Activated naive CD4-positive, alpha-beta T cell treated with anti-CD3 and anti-CD28 coated beads, Interleukin-2, amount 50 U/mL, for 24 hours (primary cell): ENCODE results near the gene LHPP.
"Not testable (repeated sequence)": the region's sequence is repeated elsewhere in the genome, so short reads cannot be mapped to it uniquely, and the experiment has no call there.

ENCODE experiments used
- H3K27ac Mint-ChIP-seq: one replicate; pipeline ENCODE4 v1.8.0; 2021; ENCODE audit warnings: mild to moderate bottlenecking, mixed read lengths
- H3K27me3 Mint-ChIP-seq: one replicate; pipeline ENCODE4 v1.8.0; 2021; ENCODE audit warnings: mixed read lengths
- H3K36me3 Mint-ChIP-seq: one replicate; pipeline ENCODE4 v1.8.0; 2021; ENCODE audit warnings: mixed read lengths
- H3K4me1 Mint-ChIP-seq: one replicate; pipeline ENCODE4 v1.8.0; 2021; ENCODE audit warnings: mixed read lengths
- H3K4me3 Mint-ChIP-seq: one replicate; pipeline ENCODE4 v1.8.0; 2021; ENCODE audit warnings: mild to moderate bottlenecking, mixed read lengths
- H3K9me3 Mint-ChIP-seq: one replicate; pipeline ENCODE4 v1.8.0; 2021; ENCODE audit warnings: mixed read lengths

Gene LHPP

GRCh38 chr10:124433461-124433860, 28.2 kb upstream of the LHPP start:
- Mint-ChIP-seq H3K9me3 (no peaks in the 10 kb centered on the region), H3K4me1 (no peaks in the 10 kb centered on the region), H3K36me3 (no peaks in the 10 kb centered on the region), H3K4me3 (no peak overlapping the region), H3K27me3 (peaks cover 4% of the 10 kb centered on the region), H3K27ac (no peak overlapping the region)

GRCh38 chr10:124435683-124436082, 25.9 kb upstream of the LHPP start:
- H3K36me3 Mint-ChIP-seq, H3K9me3 Mint-ChIP-seq, H3K27me3 Mint-ChIP-seq, H3K27ac Mint-ChIP-seq, H3K4me1 Mint-ChIP-seq, H3K4me3 Mint-ChIP-seq: not testable (repeated sequence)

GRCh38 chr10:124436191-124436638, 25.4 kb upstream of the LHPP start:
- Mint-ChIP-seq H3K36me3 (no peaks in the 10 kb centered on the region), H3K27ac (no peak overlapping the region), H3K9me3 (no peaks in the 10 kb centered on the region), H3K27me3 (peaks cover 2% of the 10 kb centered on the region), H3K4me3 (no peak overlapping the region), H3K4me1 (no peaks in the 10 kb centered on the region)

- peaks cover 19% of the 10 kb centered on the region for H3K27me3 Mint-ChIP-seq
- H3K36me3 Mint-ChIP-seq: not testable (repeated sequence)
Observed at GRCh38 chr10:124441694-124442093, 19.9 kb upstream of the LHPP start.

GRCh38 chr10:124446830-124447750, 14.5 kb upstream of the LHPP start:
- H3K9me3 Mint-ChIP-seq: no peaks in the 10 kb centered on the region
- H3K27ac Mint-ChIP-seq: no peak overlapping the region
- peaks cover 21% of the 10 kb centered on the region for H3K4me1 Mint-ChIP-seq
- peak overlapping the region; percentile 36 for H3K4me3 Mint-ChIP-seq
- peaks cover 45% of the 10 kb centered on the region for H3K27me3 Mint-ChIP-seq
- no peaks in the 10 kb centered on the region for H3K36me3 Mint-ChIP-seq

More at GRCh38 chr10:124441694-124442093, 19.9 kb upstream of the LHPP start:
- not testable (repeated sequence) for H3K4me1 Mint-ChIP-seq, H3K9me3 Mint-ChIP-seq, H3K27ac Mint-ChIP-seq, H3K4me3 Mint-ChIP-seq

GRCh38 chr10:124447751-124448466, 13.7 kb upstream of the LHPP start:
- Mint-ChIP-seq H3K4me3 (peak overlapping the region; percentile 78), H3K4me1 (peaks cover 21% of the 10 kb centered on the region), H3K27ac (no peak overlapping the region), H3K9me3 (no peaks in the 10 kb centered on the region), H3K36me3 (no peaks in the 10 kb centered on the region), H3K27me3 (peaks cover 49% of the 10 kb centered on the region)

- Mint-ChIP-seq H3K27me3 (peaks cover 48% of the 10 kb centered on the region), H3K4me1 (peaks cover 21% of the 10 kb centered on the region), H3K9me3 (no peaks in the 10 kb centered on the region), H3K4me3 (peak overlapping the region; percentile 52), H3K36me3 (no peaks in the 10 kb centered on the region), H3K27ac (no peak overlapping the region)
Observed at GRCh38 chr10:124448696-124449169, 12.9 kb upstream of the LHPP start.

GRCh38 chr10:124449170-124450011, 12.2 kb upstream of the LHPP start:
- peak overlapping the region; percentile 52 for H3K4me3 Mint-ChIP-seq
- H3K9me3 Mint-ChIP-seq: no peaks in the 10 kb centered on the region
- H3K27ac Mint-ChIP-seq: no peak overlapping the region
- H3K27me3 Mint-ChIP-seq: peaks cover 50% of the 10 kb centered on the region
- H3K4me1 Mint-ChIP-seq: peaks cover 21% of the 10 kb centered on the region
- no peaks in the 10 kb centered on the region for H3K36me3 Mint-ChIP-seq

GRCh38 chr10:124450012-124450782, 11.4 kb upstream of the LHPP start, which contains the start of gene NKX1-2:
NKX1-2 (minus strand) TSS chr10:124450035; CDS start chr10:124449943, 92 bp downstream.
- Mint-ChIP-seq H3K4me3 (peak within 1 kb of the TSS; percentile 80), H3K27me3 (peaks cover 51% of the 10 kb centered on the region), H3K36me3 (no peaks in the 10 kb centered on the region), H3K27ac (no peak within 1 kb of the TSS), H3K4me1 (peaks cover 21% of the 10 kb centered on the region), H3K9me3 (no peaks in the 10 kb centered on the region)

GRCh38 chr10:124450783-124451057, 10.9 kb upstream of the LHPP start:
- Mint-ChIP-seq H3K27me3 (peaks cover 50% of the 10 kb centered on the region), H3K4me1 (peaks cover 21% of the 10 kb centered on the region), H3K4me3 (no peak overlapping the region), H3K9me3 (no peaks in the 10 kb centered on the region), H3K36me3 (no peaks in the 10 kb centered on the region), H3K27ac (no peak overlapping the region)

GRCh38 chr10:124451276-124451675, 10.3 kb upstream of the LHPP start:
- no peak overlapping the region for H3K27ac Mint-ChIP-seq
- H3K36me3 Mint-ChIP-seq: no peaks in the 10 kb centered on the region
- H3K4me3 Mint-ChIP-seq: no peak overlapping the region
- H3K9me3 Mint-ChIP-seq: no peaks in the 10 kb centered on the region
- H3K4me1 Mint-ChIP-seq: peaks cover 21% of the 10 kb centered on the region
- H3K27me3 Mint-ChIP-seq: peaks cover 51% of the 10 kb centered on the region

GRCh38 chr10:124453960-124454610, 7.5 kb upstream of the LHPP start:
- no peaks in the 10 kb centered on the region for H3K9me3 Mint-ChIP-seq
- H3K36me3 Mint-ChIP-seq: no peaks in the 10 kb centered on the region
- H3K4me1 Mint-ChIP-seq: peaks cover 10% of the 10 kb centered on the region
- peaks cover 42% of the 10 kb centered on the region for H3K27me3 Mint-ChIP-seq
- no peak overlapping the region for H3K4me3 Mint-ChIP-seq
- H3K27ac Mint-ChIP-seq: no peak overlapping the region

- peaks cover 2% of the 10 kb centered on the region for H3K4me1 Mint-ChIP-seq
- no peak overlapping the region for H3K27ac Mint-ChIP-seq
- no peak overlapping the region for H3K4me3 Mint-ChIP-seq
- peaks cover 36% of the 10 kb centered on the region for H3K27me3 Mint-ChIP-seq
- no peaks in the 10 kb centered on the region for H3K36me3 Mint-ChIP-seq
- no peaks in the 10 kb centered on the region for H3K9me3 Mint-ChIP-seq
Observed at GRCh38 chr10:124455441-124455840, 6.2 kb upstream of the LHPP start.

GRCh38 chr10:124458473-124458872, 3.1 kb upstream of the LHPP start:
- H3K36me3 Mint-ChIP-seq: no peaks in the 10 kb centered on the region
- no peaks in the 10 kb centered on the region for H3K9me3 Mint-ChIP-seq
- no peak overlapping the region for H3K27ac Mint-ChIP-seq
- no peak overlapping the region for H3K4me3 Mint-ChIP-seq
- peaks cover 17% of the 10 kb centered on the region for H3K27me3 Mint-ChIP-seq
- H3K4me1 Mint-ChIP-seq: peaks cover 5% of the 10 kb centered on the region
